Measurements from ENCODE around the gene ZNF526. TPM values are rescaled to one million over a fixed set of nuclear protein-coding genes. Genes with fewer than 3 reads are reported as not detected.

ZNF526 gene
- total and polyA plus RNA-seq, 8 donors, result 2.4 to 7.5 (median 5.6) TPM

GRCh38 chr19:42189133-42189532 lies 31.0 kb upstream of the ZNF526 start:
- intact Hi-C loops (cut with DNase I), result loop anchor here in 1 of 3 donors (10.0 kb wide), 1 partner anchor 54 kb away; the partner anchor contains the start of gene POU2F2
- ATAC-seq (no peak), FAIRE-seq (no peak)

DNA sequence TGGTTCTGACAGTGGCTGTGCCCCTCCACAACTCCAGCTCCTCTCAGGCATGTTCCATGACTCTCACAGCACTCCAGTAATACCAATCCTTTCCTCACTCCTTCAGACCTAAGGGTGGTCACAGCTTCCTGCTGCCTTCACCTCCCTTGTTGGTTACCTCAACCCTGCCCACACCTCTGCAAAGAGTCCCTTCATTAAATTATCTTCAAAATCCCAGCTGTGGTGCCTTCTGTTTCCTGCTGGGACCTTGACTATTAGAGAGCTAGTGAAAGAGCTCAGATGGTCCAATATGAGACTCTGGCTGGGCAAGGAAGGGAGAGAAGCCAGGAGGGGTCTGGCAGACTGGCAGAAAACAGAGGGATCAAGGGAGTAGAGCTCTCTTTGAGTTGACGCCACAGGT lies 28.8 kb upstream of the ZNF526 start:
- WGBS, 2 donors, result 76 to 83% methylated on average over 1 of the region's 1 CpG
- no peaks in the 10 kb centered on the region for H3K9me3 ChIP-seq
- DNase-seq (no peak), FAIRE-seq (no peak), ATAC-seq (no peak)
- intact Hi-C loops (cut with DNase I), result no loop called here
- H3K4me1 ChIP-seq, result no peaks in the 10 kb centered on the region
- no peak for TF ChIP-seq CTCF (IDR thresholded peaks at IDR 0.05)
- H3K27ac ChIP-seq, result no peak overlapping the region
- no peak overlapping the region for H3K4me3 ChIP-seq
- H3K27me3 ChIP-seq, result no peaks in the 10 kb centered on the region
- no peaks in the 10 kb centered on the region for H3K36me3 ChIP-seq

More at GRCh38 chr19:42189133-42189532, 31.0 kb upstream of the ZNF526 start:
- DNase-seq, result no peak
- H3K27ac ChIP-seq, result no peak overlapping the region
- H3K27me3 ChIP-seq, result no peaks in the 10 kb centered on the region
- H3K4me3 ChIP-seq, result no peak overlapping the region
- no peak for TF ChIP-seq CTCF (IDR thresholded peaks at IDR 0.05)
- H3K36me3 ChIP-seq, result no peaks in the 10 kb centered on the region
- no peaks in the 10 kb centered on the region for H3K4me1 ChIP-seq
- H3K9me3 ChIP-seq, result no peaks in the 10 kb centered on the region
- WGBS, 2 donors, result 73% methylated on average over 3 of the region's 3 CpGs

- Histone ChIP-seq H3K27ac (no peak overlapping the region), H3K4me3 (no peak overlapping the region), H3K27me3 (no peaks in the 10 kb centered on the region), H3K36me3 (no peaks in the 10 kb centered on the region), H3K4me1 (no peaks in the 10 kb centered on the region), H3K9me3 (no peaks in the 10 kb centered on the region)
- ATAC-seq (peak; percentile 19 to 78 (median 59)), DNase-seq (no peak), FAIRE-seq (no peak)
- no peak for TF ChIP-seq CTCF (IDR thresholded peaks at IDR 0.05)
- 39 to 51% methylated on average over 3 of the region's 3 CpGs for WGBS, 2 donors
- intact Hi-C loops (cut with DNase I), result no loop called here
Observed at GRCh38 chr19:42191855-42192254, 28.3 kb upstream of the ZNF526 start.

DNA sequence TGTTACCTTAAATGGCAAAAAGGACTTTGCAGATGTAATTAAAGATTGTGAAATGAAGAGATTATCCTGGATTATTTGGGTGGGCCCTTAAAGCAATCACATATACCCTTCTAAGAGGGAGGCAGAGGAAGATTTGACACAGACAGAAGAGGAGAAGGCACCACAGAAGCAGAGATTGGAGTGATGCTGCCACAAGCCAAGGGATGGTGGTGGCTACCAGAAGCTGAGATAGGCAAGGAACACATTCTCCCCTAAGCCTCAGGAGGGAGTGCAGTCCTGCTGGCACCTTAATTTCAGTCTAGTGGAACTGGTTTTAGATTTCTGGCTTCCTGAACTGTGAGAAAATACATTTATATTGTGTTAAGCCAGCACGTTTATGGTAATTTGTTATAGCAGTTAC lies 26.8 kb upstream of the ZNF526 start:
- 40 to 50% methylated on average over 1 of the region's 1 CpG for WGBS, 2 donors
- no peak overlapping the region for H3K27ac ChIP-seq
- no peak for DNase-seq
- intact Hi-C loops (cut with DNase I), result no loop called here
- peaks cover 0 to 3% (median 0%) of the 10 kb centered on the region in 3 donors for H3K36me3 ChIP-seq
- FAIRE-seq, result no peak
- H3K4me1 ChIP-seq, result no peaks in the 10 kb centered on the region
- TF ChIP-seq CTCF (IDR thresholded peaks at IDR 0.05), result no peak
- H3K9me3 ChIP-seq, result no peaks in the 10 kb centered on the region
- no peaks in the 10 kb centered on the region for H3K27me3 ChIP-seq
- ATAC-seq, result no peak
- no peak overlapping the region for H3K4me3 ChIP-seq

- Histone ChIP-seq H3K4me1 (no peaks in the 10 kb centered on the region), H3K27ac (no peak overlapping the region), H3K36me3 (peaks cover 0 to 7% (median 2%) of the 10 kb centered on the region in 3 donors), H3K4me3 (no peak overlapping the region), H3K9me3 (no peaks in the 10 kb centered on the region), H3K27me3 (no peaks in the 10 kb centered on the region)
- FAIRE-seq, result no peak
- intact Hi-C loops (cut with DNase I), result no loop called here
- ATAC-seq, result peak in 3 of 4 donors; percentile 36 to 47 (median 38)
- no peak for TF ChIP-seq CTCF (IDR thresholded peaks at IDR 0.05)
- DNase-seq, result no peak
- WGBS, 2 donors, result 49 to 53% methylated on average over 3 of the region's 3 CpGs
Observed at GRCh38 chr19:42193706-42194105, 26.4 kb upstream of the ZNF526 start.
